Measurements from ENCODE around the gene ADGRB2.

Gene ADGRB2, protein sequence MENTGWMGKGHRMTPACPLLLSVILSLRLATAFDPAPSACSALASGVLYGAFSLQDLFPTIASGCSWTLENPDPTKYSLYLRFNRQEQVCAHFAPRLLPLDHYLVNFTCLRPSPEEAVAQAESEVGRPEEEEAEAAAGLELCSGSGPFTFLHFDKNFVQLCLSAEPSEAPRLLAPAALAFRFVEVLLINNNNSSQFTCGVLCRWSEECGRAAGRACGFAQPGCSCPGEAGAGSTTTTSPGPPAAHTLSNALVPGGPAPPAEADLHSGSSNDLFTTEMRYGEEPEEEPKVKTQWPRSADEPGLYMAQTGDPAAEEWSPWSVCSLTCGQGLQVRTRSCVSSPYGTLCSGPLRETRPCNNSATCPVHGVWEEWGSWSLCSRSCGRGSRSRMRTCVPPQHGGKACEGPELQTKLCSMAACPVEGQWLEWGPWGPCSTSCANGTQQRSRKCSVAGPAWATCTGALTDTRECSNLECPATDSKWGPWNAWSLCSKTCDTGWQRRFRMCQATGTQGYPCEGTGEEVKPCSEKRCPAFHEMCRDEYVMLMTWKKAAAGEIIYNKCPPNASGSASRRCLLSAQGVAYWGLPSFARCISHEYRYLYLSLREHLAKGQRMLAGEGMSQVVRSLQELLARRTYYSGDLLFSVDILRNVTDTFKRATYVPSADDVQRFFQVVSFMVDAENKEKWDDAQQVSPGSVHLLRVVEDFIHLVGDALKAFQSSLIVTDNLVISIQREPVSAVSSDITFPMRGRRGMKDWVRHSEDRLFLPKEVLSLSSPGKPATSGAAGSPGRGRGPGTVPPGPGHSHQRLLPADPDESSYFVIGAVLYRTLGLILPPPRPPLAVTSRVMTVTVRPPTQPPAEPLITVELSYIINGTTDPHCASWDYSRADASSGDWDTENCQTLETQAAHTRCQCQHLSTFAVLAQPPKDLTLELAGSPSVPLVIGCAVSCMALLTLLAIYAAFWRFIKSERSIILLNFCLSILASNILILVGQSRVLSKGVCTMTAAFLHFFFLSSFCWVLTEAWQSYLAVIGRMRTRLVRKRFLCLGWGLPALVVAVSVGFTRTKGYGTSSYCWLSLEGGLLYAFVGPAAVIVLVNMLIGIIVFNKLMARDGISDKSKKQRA (N-terminal part only)

DNA sequence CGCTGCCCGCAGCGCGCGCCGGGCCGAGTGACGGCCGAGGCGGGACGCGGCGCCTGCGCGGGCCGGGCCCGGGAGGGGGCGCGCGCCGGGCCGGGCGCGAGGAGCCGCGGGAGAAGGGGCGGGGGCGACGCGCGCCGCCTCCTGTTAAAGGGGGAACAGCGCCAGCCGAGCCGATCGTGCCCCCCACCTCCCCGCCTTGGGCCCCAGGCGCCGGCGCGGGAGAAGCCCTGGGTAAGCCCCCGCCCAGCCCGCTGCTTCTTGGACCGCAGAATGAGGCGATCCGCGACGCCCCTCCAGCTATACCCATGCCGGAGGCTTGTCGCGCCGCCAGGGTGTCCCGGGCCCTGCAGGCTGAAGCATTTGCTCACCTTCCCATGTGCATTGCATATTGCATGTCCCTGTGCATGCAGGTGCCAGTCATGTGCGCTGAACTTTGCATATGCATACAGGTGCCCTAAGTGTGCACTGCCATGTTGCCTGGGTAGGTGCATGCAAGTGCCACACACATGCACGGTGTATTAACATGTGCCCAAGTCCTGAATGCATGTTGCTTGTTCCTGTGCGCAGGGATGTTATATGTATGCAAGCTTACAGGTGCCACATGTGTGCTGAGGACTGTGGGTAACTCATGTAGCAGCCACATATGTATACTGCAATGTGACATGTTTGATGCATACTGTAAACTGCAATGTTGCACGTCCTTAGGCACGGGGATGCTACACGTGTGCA lies at the start of gene ADGRB2:
ADGRB2 (minus strand) TSS at position 29 of the 729 bp plus-strand sequence. CDS start 7,119 bp downstream, outside the sequence.
- H3K27me3 Mint-ChIP-seq, result peaks cover 3% of the 10 kb centered on the region
- no peak within 1 kb of the TSS for H3K27ac Mint-ChIP-seq
- H3K4me3 Mint-ChIP-seq, result peak within 1 kb of the TSS; percentile 92
- H3K4me1 Mint-ChIP-seq, result peaks cover 34% of the 10 kb centered on the region
- DNase-seq (ENCODE audit: low spot score in 2 of 2) (peak; percentile 33 to 53), ATAC-seq (ENCODE audit: low read depth) (peak; percentile 30)
- H3K36me3 Mint-ChIP-seq, result no peaks in the 10 kb centered on the region
- no peaks in the 10 kb centered on the region for H3K9me3 Mint-ChIP-seq

DNA sequence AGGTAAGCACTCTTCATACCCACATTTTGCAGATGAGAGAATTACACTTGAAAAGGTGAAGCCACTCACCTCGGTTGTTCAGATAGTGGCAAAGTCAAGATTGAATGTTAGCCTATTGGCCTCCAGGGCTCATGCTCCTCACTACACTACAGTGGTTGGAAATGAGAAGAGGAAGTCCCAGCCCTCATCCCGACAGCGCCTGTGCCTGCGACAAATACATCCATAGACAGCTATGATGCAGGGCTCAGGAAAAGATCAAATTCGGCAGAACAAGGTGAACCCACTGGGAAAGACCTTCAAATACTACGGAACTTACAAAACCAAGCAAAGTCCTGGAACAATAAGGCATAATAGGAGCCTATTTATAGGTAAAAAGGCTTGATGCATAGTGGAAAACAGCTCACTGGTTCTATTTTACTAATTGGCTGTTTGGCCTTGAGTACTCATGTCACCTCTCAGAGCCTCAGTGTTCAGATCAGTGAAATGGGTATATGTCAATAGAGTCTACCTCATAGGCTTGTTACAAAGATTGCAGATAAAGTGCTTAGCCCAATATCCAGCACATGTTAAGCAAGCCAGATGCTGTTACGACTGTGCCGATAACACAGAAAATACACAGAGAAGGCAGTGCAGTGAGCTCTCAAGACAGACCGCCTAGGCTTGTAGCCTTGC lies 48.2 kb upstream of the ADGRB2 start:
- Mint-ChIP-seq H3K4me1 (peaks cover 13% of the 10 kb centered on the region), H3K9me3 (no peaks in the 10 kb centered on the region), H3K4me3 (no peak overlapping the region), H3K27me3 (no peaks in the 10 kb centered on the region), H3K27ac (no peak overlapping the region), H3K36me3 (no peaks in the 10 kb centered on the region)
- DNase-seq (ENCODE audit: low spot score in 2 of 2) (no peak), ATAC-seq (ENCODE audit: low read depth) (no peak)

DNA sequence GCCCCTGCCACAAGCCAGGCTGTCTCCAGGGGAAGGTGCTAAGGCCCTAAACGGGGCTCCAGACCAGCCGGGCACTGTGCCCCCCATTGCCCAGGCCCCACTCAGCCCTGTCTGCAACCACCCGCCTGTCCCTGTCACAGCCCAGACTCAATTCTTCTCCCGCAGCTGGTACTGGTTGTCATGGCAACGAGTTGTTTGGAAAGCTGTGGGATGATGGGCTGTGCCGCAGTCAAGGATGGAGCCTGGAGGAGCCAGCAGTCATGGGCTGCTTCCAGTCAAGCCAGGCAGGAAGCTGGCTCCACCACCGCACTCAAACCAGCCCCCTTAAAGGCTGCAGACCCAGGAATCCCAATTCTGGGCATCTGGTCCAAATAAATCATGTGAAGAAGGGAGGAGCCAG lies 47.5 kb upstream of the ADGRB2 start:
- ATAC-seq (ENCODE audit: low read depth) (no peak), DNase-seq (ENCODE audit: low spot score in 2 of 2) (no peak)
- H3K4me3 Mint-ChIP-seq, result no peak overlapping the region
- H3K4me1 Mint-ChIP-seq, result peaks cover 13% of the 10 kb centered on the region
- no peaks in the 10 kb centered on the region for H3K9me3 Mint-ChIP-seq
- H3K27ac Mint-ChIP-seq, result no peak overlapping the region
- H3K36me3 Mint-ChIP-seq, result no peaks in the 10 kb centered on the region
- H3K27me3 Mint-ChIP-seq, result no peaks in the 10 kb centered on the region

DNA sequence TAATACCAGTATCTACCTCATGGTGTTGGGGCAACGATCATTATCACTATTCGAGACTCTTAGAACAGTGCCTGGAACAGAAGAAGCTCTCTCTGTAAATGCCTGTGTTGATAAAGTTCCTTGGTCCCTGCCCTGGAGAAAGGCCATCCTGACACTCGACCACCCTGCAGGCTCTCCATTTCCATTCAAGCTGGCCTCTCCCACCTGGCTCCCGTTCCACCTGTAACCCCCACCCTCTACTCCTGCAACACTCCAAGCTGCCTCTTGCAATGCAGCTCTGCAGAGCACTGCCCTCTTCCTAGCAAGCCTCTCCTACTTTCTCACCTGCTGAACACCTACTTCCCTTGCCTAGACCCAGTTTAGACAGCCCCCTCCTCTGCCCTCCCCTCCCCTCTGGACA lies 45.6 kb upstream of the ADGRB2 start:
- Mint-ChIP-seq H3K9me3 (no peaks in the 10 kb centered on the region), H3K4me3 (no peak overlapping the region), H3K36me3 (no peaks in the 10 kb centered on the region), H3K4me1 (peaks cover 8% of the 10 kb centered on the region), H3K27ac (no peak overlapping the region), H3K27me3 (no peaks in the 10 kb centered on the region)
- DNase-seq (ENCODE audit: low spot score in 2 of 2) (no peak), ATAC-seq (ENCODE audit: low read depth) (no peak)

DNA sequence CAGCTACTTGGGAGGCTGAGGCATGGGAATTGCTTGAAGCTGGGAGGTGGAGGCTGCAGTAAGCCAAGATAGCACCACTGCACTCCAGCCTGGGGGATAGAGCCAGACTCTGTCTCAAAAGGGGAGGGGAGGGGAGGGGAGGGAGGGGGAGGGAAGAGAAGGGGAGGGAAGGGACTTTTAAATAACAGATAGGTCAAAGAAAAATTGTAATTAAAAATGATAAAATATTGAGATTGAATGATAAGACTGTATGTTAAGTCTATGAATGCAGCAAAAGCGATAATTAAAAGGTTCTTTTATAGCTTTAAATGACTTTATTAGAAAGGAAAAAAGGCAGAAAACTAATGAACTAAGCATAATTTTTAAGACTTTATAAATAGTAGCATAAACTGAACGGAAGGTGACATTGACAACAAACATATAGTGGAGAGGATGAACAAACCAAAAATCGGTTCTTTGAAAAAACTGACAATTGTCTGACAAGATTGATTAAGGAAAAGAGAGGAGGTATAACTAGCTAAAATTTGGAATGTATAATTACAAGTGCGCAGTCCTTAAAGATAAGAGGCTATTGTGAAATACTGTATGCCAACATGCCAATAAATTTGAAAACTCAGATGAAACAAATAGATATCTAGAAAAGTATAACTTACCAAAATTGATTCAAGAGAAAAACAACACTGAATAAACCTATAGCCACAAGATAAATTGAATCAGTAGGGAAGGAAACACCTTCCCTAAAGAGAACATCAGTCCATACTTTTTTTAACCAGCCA lies 43.3 kb upstream of the ADGRB2 start:
- no peaks in the 10 kb centered on the region for H3K27me3 Mint-ChIP-seq
- peaks cover 7% of the 10 kb centered on the region for H3K4me1 Mint-ChIP-seq
- H3K9me3 Mint-ChIP-seq, result no peaks in the 10 kb centered on the region
- ATAC-seq (ENCODE audit: low read depth) (no peak), DNase-seq (ENCODE audit: low spot score in 2 of 2) (no peak)
- H3K4me3 Mint-ChIP-seq, result no peak overlapping the region
- no peaks in the 10 kb centered on the region for H3K36me3 Mint-ChIP-seq
- no peak overlapping the region for H3K27ac Mint-ChIP-seq

DNA sequence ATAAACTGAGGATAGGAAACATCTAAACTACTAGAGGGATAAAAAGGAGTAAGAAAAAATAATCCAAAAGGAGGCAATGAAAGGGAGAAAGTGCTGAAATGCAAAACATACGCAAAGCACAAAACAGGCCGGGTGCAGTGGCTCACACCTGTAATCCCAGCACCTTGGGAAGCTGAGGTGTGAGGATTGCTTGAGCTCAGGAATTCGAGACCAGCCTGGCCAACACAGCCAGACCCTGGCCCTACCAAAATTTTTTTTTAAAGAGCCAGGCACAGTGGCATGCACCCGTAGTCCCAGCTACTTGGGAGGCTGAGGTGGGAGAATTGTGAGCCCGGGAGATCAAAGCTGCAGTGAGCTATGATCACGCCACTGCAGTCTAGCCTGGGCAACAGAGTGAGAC lies 41.2 kb upstream of the ADGRB2 start:
- DNase-seq (ENCODE audit: low spot score in 2 of 2), result no peak
- Mint-ChIP-seq H3K4me3 (no peak overlapping the region), H3K36me3 (no peaks in the 10 kb centered on the region), H3K27me3 (peaks cover 2% of the 10 kb centered on the region), H3K27ac (no peak overlapping the region), H3K9me3 (no peaks in the 10 kb centered on the region), H3K4me1 (peaks cover 18% of the 10 kb centered on the region)
- ATAC-seq (ENCODE audit: low read depth), result no peak

DNA sequence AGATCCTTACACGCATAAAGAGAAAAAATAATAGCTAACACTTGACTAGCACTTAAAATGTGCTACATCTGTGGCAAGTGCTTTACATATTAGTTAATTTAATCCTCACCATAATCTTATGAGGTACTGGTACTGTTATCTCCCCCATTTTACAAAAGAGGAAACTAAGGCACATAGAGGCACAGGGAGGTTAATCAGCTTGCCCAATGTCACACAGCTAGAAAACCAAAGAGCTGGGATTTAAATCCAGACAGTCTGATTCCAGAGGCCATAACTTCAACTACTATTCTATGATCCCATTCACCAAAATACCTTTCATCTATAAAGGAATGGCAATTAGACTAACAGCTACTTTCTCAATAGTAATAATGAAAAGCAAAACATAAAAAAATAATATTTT lies 40.0 kb upstream of the ADGRB2 start:
- DNase-seq (ENCODE audit: low spot score in 2 of 2), result no peak
- H3K4me3 Mint-ChIP-seq, result no peak overlapping the region
- H3K27ac Mint-ChIP-seq, result no peak overlapping the region

DNA sequence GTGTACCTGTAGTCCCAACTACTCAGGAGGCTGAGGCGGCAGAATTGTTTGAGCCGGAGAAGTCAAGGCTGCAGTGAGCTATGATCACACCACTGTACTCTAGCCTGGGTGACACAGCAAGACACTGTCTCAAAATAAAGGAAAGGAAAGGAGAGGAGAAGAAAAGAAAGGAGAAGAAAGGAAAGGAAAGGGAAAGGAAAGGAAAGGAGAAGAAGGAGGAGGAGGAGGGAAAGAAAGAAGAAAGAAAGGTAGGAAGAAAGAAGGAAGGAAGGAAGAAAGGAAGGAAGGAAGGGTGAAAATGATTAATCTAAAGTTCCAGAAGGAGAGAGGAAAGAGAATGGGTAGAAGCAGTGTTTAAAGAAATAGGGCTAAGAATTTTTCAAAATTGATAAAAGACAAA lies 39.5 kb upstream of the ADGRB2 start:
- ATAC-seq (ENCODE audit: low read depth) (no peak), DNase-seq (ENCODE audit: low spot score in 2 of 2) (no peak)
- Mint-ChIP-seq H3K4me3 (no peak overlapping the region), H3K36me3 (no peaks in the 10 kb centered on the region), H3K27me3 (peaks cover 2% of the 10 kb centered on the region), H3K4me1 (peaks cover 18% of the 10 kb centered on the region), H3K9me3 (no peaks in the 10 kb centered on the region), H3K27ac (no peak overlapping the region)

More for the DNA sequence above, 40.0 kb upstream of the ADGRB2 start:
- ATAC-seq (ENCODE audit: low read depth), result no peak
- Mint-ChIP-seq H3K27me3 (peaks cover 2% of the 10 kb centered on the region), H3K36me3 (no peaks in the 10 kb centered on the region), H3K4me1 (peaks cover 18% of the 10 kb centered on the region), H3K9me3 (no peaks in the 10 kb centered on the region)

DNA sequence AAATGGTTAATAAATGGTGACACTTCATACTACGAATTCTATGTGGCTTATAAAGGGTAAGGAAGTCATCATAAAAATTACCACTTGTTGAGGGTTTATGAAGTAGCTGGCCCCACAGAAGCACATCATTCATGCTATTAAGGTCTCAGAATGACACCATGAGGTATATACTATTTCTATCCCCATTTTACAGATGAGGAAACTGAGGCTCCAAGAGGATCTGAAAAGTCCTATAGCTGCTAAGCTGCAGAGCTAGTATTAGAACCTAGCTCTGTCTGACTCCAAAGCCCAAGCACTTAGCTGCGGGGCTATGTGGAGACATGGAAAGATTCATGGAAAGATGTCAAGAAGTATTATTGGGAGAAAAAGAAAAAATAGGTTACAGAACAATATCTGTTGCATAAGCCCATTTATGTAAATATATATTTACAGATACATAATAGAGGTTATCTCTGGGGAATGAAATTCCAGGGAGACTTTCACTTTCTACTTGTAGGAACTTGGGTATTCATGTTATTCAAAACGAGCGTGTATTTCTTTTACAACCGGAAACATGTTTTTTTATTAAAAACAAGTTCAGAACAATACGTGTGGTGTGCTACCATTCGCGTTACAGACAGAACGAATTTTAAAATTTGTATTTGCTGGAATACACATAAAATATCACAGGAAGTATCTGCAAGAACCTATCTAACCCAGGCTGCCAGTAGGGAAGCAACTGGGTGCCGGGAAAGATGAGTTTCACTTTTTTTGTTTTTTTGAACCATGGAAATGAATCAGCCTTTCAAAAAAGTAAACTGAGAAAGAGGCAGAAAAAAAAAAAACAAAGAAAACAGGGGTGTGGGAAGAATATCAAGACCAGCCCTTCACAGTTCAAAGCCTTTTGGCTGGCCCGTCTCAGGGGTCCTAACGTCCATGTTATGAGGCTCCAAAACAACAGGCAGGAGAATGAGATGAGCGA lies 38.3 kb upstream of the ADGRB2 start:
- Mint-ChIP-seq H3K9me3 (no peaks in the 10 kb centered on the region), H3K27ac (no peak overlapping the region), H3K36me3 (no peaks in the 10 kb centered on the region), H3K4me3 (peak overlapping the region; percentile 6), H3K4me1 (peaks cover 18% of the 10 kb centered on the region), H3K27me3 (peaks cover 8% of the 10 kb centered on the region)
- DNase-seq (ENCODE audit: low spot score in 2 of 2), result no peak
- no peak for ATAC-seq (ENCODE audit: low read depth)

DNA sequence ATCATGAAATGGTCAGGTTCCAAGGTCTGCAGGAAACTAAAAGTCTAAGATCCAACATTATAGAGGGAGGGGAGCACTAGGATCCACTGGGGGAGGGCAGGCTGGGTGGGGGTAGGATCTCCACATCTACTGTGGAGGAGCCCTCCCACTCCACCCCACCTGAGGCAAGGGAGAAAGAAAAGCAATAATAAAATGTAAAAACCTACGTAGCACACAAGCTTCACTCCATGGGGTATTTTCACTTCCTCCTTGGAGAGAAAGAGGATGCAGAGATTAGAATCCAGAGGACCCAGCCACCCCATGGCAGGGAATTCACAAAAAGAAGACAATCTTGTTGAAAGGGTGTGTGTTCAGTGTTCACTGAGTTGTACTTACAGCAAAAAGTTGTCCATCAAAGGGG lies 37.3 kb upstream of the ADGRB2 start:
- no peak overlapping the region for H3K4me3 Mint-ChIP-seq
- no peaks in the 10 kb centered on the region for H3K9me3 Mint-ChIP-seq

DNA sequence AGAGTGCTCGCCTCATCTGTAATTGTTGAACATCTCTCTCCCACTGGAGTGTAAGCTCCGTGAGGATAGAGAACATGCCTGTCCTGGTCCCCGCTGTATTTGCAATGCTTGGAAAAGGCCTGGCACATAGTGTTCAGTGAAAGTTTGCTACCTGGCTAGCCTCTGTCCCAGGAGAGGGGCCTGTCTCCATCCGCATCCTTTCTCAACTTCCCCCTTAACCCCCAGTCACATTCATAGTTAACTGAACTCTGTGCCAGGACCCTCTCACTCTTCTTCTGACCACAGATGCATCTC lies 36.5 kb upstream of the ADGRB2 start:
- Mint-ChIP-seq H3K9me3 (no peaks in the 10 kb centered on the region), H3K4me1 (peaks cover 18% of the 10 kb centered on the region), H3K27ac (no peak overlapping the region), H3K36me3 (no peaks in the 10 kb centered on the region), H3K4me3 (no peak overlapping the region), H3K27me3 (peaks cover 12% of the 10 kb centered on the region)
- ATAC-seq (ENCODE audit: low read depth) (no peak), DNase-seq (ENCODE audit: low spot score in 2 of 2) (no peak)

More for the DNA sequence above, 37.3 kb upstream of the ADGRB2 start:
- Mint-ChIP-seq H3K36me3 (no peaks in the 10 kb centered on the region), H3K27me3 (peaks cover 11% of the 10 kb centered on the region), H3K27ac (no peak overlapping the region), H3K4me1 (peaks cover 18% of the 10 kb centered on the region)
- ATAC-seq (ENCODE audit: low read depth), result no peak
- no peak for DNase-seq (ENCODE audit: low spot score in 2 of 2)

All from memory B cell (primary cell).